Neural progenitor cell (in vitro differentiated cells): ENCODE data around the gene ADGRA1. TPM values are rescaled to one million over a fixed set of nuclear protein-coding genes. Genes with fewer than 3 reads are reported as not detected.
A peak's percentile ranks its signal among the peaks of the same experiment; 100 is the strongest.

Source experiments
- DNase-seq: peaks from one replicate; pipeline ENCODE4 v3.0.0-alpha.2; 2016; ENCODE audit warnings: low spot score
- H2AFZ ChIP-seq: fragments of 200-600 bp; sonication (generic); replicated peaks from 2 replicates; pipeline ENCODE4 v1.6.1; 2016; ENCODE audit warnings: antibody characterized with exemption
- H3F3A ChIP-seq: fragments of 200-600 bp; sonication (generic); 2 replicates; pipeline ENCODE4 v1.6.1; 2016; ENCODE audit warnings: antibody characterized with exemption, low read depth
- H3K27ac ChIP-seq: fragments of 200-600 bp; sonication (generic); 2 replicates; pipeline ENCODE4 v1.5.1; 2016; ENCODE audit warnings: mild to moderate bottlenecking
- H3K27me3 ChIP-seq: fragments of 200-600 bp; sonication (generic); 2 replicates; pipeline ENCODE4 v1.6.1; 2016; ENCODE audit warnings: mild to moderate bottlenecking, moderate library complexity
- H3K36me3 ChIP-seq: fragments of 200-600 bp; sonication (generic); 2 replicates; pipeline ENCODE4 v1.5.1; 2016
- H3K4me1 ChIP-seq: fragments of 200-600 bp; sonication (generic); 2 replicates; pipeline ENCODE4 v1.6.1; 2016; ENCODE audit warnings: mixed run types
- H3K4me2 ChIP-seq: fragments of 200-600 bp; sonication (generic); 2 replicates; pipeline ENCODE4 v1.6.1; 2016
- H3K4me3 ChIP-seq: fragments of 200-600 bp; sonication (generic); 2 replicates; pipeline ENCODE4 v1.5.1; 2016
- H3K79me2 ChIP-seq: fragments of 200-600 bp; sonication (generic); 2 replicates; pipeline ENCODE4 v1.6.1; 2016; ENCODE audit warnings: low read depth
- H3K9ac ChIP-seq: fragments of 200-600 bp; sonication (generic); 2 replicates; pipeline ENCODE4 v1.6.1; 2016
- H3K9me3 ChIP-seq: fragments of 200-600 bp; sonication (generic); 2 replicates; pipeline ENCODE4 v1.5.1; 2016; ENCODE audit warnings: low read depth
- H4K20me1 ChIP-seq: fragments of 200-600 bp; sonication (generic); 2 replicates; pipeline ENCODE4 v1.6.1; 2016; ENCODE audit warnings: low read depth
- H3K27ac Mint-ChIP-seq: 3 replicates; pipeline ENCODE4 v1.8.0; 2021; ENCODE audit warnings: mixed read lengths
- H3K27me3 Mint-ChIP-seq: 2 replicates; pipeline ENCODE4 v1.8.0; 2022; ENCODE audit warnings: low read depth, mild to moderate bottlenecking, inconsistent platforms, moderate library complexity, mixed read lengths; ENCODE audit not compliant: insufficient read depth
- H3K36me3 Mint-ChIP-seq: 3 replicates; pipeline ENCODE4 v1.8.0; 2021; ENCODE audit warnings: mixed read lengths
- H3K4me1 Mint-ChIP-seq: 3 replicates; pipeline ENCODE4 v1.8.0; 2021; ENCODE audit warnings: mixed read lengths
- H3K4me3 Mint-ChIP-seq: 3 replicates; pipeline ENCODE4 v1.8.0; 2021; ENCODE audit warnings: mild to moderate bottlenecking, moderate library complexity, mixed read lengths
- H3K9me3 Mint-ChIP-seq: 3 replicates; pipeline ENCODE4 v1.8.0; 2020; ENCODE audit warnings: mixed read lengths
- CTCF ChIP-seq: fragments of 200-600 bp; sonication (generic); IDR thresholded peaks from 2 replicates; pipeline ENCODE4 v1.5.1; 2017; ENCODE audit warnings: antibody characterized with exemption, mild to moderate bottlenecking
- EZH2 ChIP-seq: fragments of 200-600 bp; sonication (generic); IDR thresholded peaks from 2 replicates; pipeline ENCODE4 v1.6.1; 2017; ENCODE audit warnings: antibody characterized with exemption, mild to moderate bottlenecking, moderate library complexity
- EZH2phosphoT487 ChIP-seq: fragments of 200-600 bp; sonication (generic); IDR thresholded peaks from 2 replicates; pipeline ENCODE4 v1.6.1; 2017; ENCODE audit warnings: antibody characterized with exemption
- total RNA-seq: library from RNA; depleted of rRNA; stranded (reverse); fragments of >200 nt; gene quantifications from 2 replicates; pipeline ENCODE4 v1.2.3, GENCODE V29; 2015; ENCODE audit warnings: low replicate concordance

Gene ADGRA1
- total RNA-seq, 1 donor from 2014 or later = not detected

- no peak overlapping the region for H3K27ac Mint-ChIP-seq
- peaks cover 24% of the 10 kb centered on the region for H3K27me3 Mint-ChIP-seq
- H4K20me1 ChIP-seq = peaks cover 3% of the 10 kb centered on the region
- no peaks in the 10 kb centered on the region for H3K9me3 ChIP-seq
- H3K36me3 Mint-ChIP-seq = no peaks in the 10 kb centered on the region
- H3K27me3 ChIP-seq = peaks cover 38% of the 10 kb centered on the region
- H3F3A ChIP-seq = peaks cover 3% of the 10 kb centered on the region
- H3K27ac ChIP-seq = no peak overlapping the region
- H3K4me3 ChIP-seq = no peak overlapping the region
- no peak overlapping the region for H3K4me2 ChIP-seq
- H3K4me1 Mint-ChIP-seq = peaks cover 24% of the 10 kb centered on the region
- no peaks in the 10 kb centered on the region for H3K9me3 Mint-ChIP-seq
- H3K9ac ChIP-seq = no peak overlapping the region
- H3K36me3 ChIP-seq = no peaks in the 10 kb centered on the region
- no peaks in the 10 kb centered on the region for H3K79me2 ChIP-seq
- no peak overlapping the region for H3K4me3 Mint-ChIP-seq
- no peak overlapping the region for H2AFZ ChIP-seq
- peaks cover 23% of the 10 kb centered on the region for H3K4me1 ChIP-seq
- no peak for DNase-seq
- TF ChIP-seq EZH2 = no peak
- no peak for TF ChIP-seq EZH2phosphoT487
- no peak for TF ChIP-seq CTCF
Measured at GRCh38 chr10:133097961-133098360, 10.2 kb downstream of the ADGRA1 start.

GRCh38 chr10:133098426-133099124, 10.9 kb downstream of the ADGRA1 start:
- Histone ChIP-seq H3K4me2 (no peak overlapping the region), H3K9me3 (no peaks in the 10 kb centered on the region), H3K36me3 (no peaks in the 10 kb centered on the region), H3K4me3 (no peak overlapping the region), H3K4me1 (peaks cover 23% of the 10 kb centered on the region), H3K27me3 (peaks cover 32% of the 10 kb centered on the region), H3K79me2 (no peaks in the 10 kb centered on the region), H3K27ac (no peak overlapping the region), H3K9ac (no peak overlapping the region), H2AFZ (no peak overlapping the region), H3F3A (peaks cover 3% of the 10 kb centered on the region), H4K20me1 (peaks cover 3% of the 10 kb centered on the region)
- peaks cover 21% of the 10 kb centered on the region for H3K27me3 Mint-ChIP-seq
- TF ChIP-seq EZH2phosphoT487 (no peak), CTCF (peak; percentile 25)
- no peaks in the 10 kb centered on the region for H3K36me3 Mint-ChIP-seq
- H3K9me3 Mint-ChIP-seq = no peaks in the 10 kb centered on the region
- no peak overlapping the region for H3K4me3 Mint-ChIP-seq
- H3K27ac Mint-ChIP-seq = peak overlapping the region; percentile 92
- H3K4me1 Mint-ChIP-seq = peaks cover 24% of the 10 kb centered on the region
- DNase-seq = no peak

GRCh38 chr10:133099571-133099970, 11.8 kb downstream of the ADGRA1 start:
- Histone ChIP-seq H3K36me3 (no peaks in the 10 kb centered on the region), H3K4me3 (no peak overlapping the region), H3K27ac (no peak overlapping the region), H4K20me1 (peaks cover 3% of the 10 kb centered on the region), H3K9me3 (no peaks in the 10 kb centered on the region), H3K79me2 (no peaks in the 10 kb centered on the region), H3K27me3 (peaks cover 22% of the 10 kb centered on the region), H3F3A (peaks cover 3% of the 10 kb centered on the region), H3K9ac (no peak overlapping the region), H2AFZ (no peak overlapping the region), H3K4me2 (no peak overlapping the region), H3K4me1 (peaks cover 23% of the 10 kb centered on the region)
- H3K36me3 Mint-ChIP-seq = no peaks in the 10 kb centered on the region
- H3K4me3 Mint-ChIP-seq = no peak overlapping the region
- peaks cover 18% of the 10 kb centered on the region for H3K27me3 Mint-ChIP-seq
- DNase-seq = no peak
- no peak for TF ChIP-seq EZH2
- TF ChIP-seq CTCF = no peak
- TF ChIP-seq EZH2phosphoT487 = no peak
- H3K9me3 Mint-ChIP-seq = no peaks in the 10 kb centered on the region
- no peak overlapping the region for H3K27ac Mint-ChIP-seq
- H3K4me1 Mint-ChIP-seq = peaks cover 30% of the 10 kb centered on the region
